ENCODE measurements around the gene SOX6.

DNA sequence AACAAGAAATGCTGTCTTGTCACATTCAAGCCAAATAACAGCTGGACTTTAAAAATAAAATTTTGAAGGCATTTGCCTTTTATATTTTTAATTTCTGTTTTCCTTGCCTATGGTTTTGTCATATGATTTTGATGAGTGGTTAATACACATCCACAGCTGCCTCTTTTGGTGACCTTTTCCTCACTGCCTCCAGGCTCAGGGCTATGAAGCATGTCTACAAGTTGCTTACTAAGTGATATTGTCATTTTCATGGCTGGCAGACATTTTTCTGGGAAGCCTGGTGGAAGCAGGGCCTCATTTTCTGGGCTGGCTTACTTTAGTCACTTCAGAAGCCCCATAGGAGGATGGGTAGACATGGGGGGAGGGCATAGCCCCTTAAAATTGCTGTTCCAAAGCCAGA lies 344.9 kb downstream of the SOX6 start:
- TF ChIP-seq, protein P1, sequence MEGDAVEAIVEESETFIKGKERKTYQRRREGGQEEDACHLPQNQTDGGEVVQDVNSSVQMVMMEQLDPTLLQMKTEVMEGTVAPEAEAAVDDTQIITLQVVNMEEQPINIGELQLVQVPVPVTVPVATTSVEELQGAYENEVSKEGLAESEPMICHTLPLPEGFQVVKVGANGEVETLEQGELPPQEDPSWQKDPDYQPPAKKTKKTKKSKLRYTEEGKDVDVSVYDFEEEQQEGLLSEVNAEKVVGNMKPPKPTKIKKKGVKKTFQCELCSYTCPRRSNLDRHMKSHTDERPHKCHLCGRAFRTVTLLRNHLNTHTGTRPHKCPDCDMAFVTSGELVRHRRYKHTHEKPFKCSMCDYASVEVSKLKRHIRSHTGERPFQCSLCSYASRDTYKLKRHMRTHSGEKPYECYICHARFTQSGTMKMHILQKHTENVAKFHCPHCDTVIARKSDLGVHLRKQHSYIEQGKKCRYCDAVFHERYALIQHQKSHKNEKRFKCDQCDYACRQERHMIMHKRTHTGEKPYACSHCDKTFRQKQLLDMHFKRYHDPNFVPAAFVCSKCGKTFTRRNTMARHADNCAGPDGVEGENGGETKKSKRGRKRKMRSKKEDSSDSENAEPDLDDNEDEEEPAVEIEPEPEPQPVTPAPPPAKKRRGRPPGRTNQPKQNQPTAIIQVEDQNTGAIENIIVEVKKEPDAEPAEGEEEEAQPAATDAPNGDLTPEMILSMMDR (IDR thresholded peaks at IDR 0.05) = no peak
- TF ChIP-seq ZFX (IDR thresholded peaks at IDR 0.05; ENCODE audit: borderline replicate concordance) = no peak

All from 22Rv1 (cell line).